DMS 273 treated with DMSO at 0.1 percent for 48 hours (cell line): ENCODE measurements around the gene GTF2H3.

Experiments used
- DNase-seq: peaks from one replicate; lab custom pipeline; 2025; lab: John Stamatoyannopoulos, UW

GTF2H3 gene

DNA sequence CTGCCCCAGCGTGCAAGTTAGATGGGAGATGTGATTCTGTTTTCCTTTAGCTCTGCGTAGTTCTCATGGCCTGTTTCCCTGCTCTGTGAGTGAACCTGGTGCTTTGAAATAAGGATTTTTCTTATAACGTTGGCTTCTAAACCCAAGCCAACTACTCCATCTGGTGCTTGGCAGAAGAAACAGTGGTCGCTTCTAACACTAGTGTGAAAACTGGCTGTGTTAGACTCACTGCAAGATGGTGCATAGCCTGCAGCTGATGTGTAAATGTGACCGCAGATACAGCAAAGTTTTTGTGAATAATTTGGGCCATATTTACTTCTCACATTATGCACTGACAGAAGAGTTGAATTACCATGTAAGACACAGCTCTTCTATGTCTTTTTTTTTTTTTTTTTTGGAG lies 12.2 kb downstream of the GTF2H3 start:
- no peak for DNase-seq

DNA sequence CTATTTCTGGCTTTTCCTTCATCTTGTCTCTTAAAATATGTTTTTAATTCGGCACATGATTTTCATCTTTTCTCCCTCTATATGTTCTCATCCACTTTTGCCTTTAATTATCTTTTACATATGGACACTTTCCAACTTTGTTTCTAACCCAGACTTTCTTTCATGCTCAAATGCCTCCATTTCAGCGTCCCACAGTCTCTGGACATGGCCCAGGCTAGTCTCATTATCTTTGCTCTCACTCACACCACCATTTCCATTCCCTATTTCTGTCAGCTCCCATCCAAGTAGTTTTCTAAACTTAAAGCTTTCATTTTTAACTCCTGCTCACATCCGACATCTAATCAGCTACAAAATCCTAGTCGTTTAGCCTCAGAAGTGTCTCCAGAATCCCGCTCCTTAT lies 14.8 kb downstream of the GTF2H3 start:
- no peak for DNase-seq

DNA sequence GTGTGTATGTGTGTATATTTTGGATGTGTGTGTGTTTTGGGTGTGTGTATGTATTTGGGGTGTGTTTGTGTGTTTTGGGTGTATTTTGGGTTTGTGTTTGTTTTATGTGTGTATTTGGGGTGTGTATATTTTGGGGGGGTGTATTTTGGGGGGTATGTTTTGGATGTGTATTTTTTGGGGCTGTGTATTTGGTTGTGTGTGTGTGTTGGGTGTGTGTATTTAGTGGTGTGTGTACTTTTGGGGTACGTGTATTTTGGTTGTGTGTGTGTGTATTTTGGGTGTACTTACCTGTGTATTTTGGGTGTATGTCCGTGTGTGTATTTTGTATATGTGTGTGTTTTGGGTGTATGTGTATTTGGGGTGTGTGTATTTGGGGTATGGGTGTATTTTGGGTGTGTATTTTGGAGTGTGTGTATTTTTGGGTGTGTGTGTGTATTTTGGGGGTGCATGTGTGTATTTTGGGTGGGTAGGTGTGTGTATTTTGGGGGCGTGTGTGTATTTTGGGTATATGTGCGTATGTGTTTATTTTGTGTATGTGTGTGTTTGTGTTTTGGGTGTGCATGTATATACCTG lies 20.6 kb downstream of the GTF2H3 start:
- DNase-seq, result no peak

DNA sequence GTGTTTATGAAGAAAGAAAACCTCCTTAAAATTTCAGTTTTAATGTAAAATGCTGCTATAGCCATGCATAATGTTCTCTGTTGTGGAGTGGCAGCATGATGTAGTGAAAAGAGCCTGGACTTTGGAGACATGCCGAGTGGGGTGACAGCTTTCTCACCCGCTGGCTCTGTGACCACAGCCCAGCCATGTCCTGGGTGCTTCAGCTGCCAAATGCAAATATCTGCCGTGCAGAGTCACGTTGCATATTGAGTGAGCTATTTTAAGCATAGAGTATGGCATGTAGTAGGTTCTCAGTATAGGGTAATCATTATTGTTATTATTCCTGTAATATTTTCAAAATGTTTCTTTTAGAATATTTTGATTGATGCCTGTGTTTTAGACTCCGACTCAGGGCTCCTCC lies 21.8 kb downstream of the GTF2H3 start:
- DNase-seq, result no peak

DNA sequence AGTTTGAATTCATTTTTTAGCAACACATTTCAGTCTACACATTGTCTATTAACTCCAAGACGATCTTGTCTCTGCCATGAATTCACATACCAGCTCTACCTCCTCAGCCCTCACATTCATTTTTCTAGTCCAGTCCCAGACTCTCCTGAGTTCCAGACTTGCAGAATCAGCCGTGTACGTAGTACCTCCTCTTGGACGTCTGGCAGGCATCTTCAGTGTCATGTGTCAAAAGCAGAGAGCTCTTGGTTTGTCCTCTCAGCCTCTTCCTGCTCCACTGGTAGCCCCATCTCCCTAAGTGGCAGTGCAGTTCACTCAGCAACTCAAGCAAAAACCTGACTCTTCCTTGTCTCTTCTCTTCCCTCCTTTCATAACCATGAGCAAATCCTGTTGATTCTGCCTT lies 22.8 kb downstream of the GTF2H3 start:
- DNase-seq, result no peak

DNA sequence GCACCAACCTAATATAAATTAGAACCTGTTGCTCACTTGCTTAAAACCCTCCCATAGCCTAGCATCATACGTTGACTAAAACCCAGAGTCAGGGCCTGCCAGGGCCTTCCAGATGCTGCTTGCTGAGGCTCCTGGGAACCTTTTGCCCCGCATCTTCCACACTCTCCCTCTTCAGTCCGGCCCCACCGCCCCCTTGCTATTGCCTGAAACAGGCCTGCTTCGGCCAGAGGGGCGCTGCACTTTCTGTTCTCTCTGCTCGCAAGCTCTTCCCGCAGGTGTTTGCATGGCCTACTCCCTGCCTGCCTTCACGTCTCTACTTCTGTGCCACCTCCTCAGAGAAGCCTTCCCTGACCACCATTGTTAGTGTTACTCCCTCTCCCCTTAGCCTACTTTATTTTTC lies 23.6 kb downstream of the GTF2H3 start:
- no peak for DNase-seq

DNA sequence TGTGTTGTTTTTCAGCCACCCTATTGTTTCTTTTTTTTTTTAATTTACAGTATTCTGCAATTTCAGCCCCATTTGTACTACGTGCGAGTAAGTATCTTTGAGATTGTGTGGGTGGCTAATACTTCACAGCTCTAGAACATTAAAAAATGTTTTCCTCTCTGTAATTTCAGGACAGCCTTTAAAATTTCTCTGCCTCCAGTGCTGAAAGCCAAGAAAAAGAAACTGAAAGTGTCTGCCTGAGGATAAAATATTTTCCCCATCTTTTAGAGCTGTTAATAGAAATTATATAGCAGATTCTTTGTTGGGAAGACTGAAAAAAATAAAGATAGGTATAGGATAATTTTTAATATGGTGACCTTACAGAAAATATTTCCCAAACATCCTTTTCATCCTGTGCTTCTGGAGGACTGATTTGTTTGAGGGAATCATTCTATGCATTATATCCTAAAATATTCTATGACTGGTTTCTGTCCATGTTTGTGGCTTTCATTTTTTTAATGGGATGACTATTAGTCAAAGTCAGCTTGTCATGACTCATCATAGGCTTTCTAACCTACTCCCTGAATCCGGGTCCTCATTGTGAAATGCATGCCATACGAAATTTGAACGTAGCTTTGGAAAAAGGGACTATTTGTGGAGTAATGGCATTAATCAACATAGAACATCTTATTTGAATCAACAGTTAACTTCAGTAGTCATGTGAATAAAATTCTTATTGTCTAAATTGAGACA lies 26.5 kb downstream of the GTF2H3 start:
- DNase-seq, result no peak

DNA sequence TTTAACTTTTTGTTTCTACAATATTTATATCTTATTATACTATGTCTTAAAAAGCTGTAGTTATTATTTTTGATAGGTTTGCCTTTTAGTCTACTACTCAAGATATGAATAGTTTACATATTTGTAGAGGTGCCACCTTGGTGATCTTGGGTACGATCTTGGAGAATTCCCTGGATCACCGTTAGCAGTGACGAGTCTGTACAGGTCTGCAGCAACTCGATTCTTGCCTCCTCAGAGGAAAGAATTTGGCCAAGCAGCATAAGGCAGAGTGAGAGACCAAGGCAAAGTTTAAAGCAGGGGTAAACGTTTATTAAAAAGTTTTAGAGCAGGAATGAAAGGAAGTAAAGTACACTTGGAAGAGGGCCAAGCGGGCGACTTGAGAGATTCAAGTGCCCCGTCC lies 34.1 kb downstream of the GTF2H3 start:
- no peak for DNase-seq

DNA sequence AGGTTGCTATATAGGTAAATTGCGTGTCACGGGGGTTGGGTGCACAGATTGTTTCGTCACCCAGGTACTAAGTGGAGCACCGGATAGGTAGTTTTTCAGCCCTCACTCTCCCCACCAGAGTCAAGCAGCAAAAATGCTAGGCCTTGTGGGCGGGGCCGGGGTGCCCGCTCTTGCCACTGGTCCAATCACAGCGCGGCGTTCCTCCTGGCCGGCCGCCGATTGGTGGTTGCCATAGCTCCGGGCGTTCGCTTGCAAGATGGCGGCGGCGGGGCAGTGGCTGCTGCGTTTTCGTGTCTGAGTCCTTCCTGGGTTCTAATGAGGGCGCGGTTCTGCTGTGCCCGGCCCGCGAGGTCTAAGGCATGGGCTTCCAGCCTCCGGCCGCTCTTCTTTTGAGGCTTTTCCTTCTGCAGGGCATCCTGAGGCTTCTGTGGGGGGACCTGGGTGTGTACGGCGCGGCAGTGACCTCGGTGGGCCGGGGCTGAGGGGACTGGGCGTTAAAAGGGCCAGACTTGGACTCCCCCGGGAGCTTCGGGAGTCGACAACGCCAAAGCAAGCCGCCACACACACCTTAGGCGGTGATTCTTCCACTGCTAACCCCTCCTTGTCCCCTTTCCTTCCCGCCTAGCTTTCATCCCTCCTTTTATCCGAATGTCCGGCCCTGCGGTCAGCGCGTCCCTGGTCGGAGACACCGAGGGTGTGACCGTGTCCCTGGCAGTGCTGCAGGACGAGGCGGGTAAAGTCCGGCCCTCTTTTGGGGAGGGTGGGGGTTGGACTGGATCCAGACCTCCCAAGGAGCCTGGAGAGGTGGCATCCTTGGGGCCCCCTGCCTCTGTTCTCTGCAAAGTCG lies 37.5 kb downstream of the GTF2H3 start, which contains the start of gene TCTN2:
TSS of gene TCTN2 (plus strand) at position 232 of the 847 bp plus-strand sequence. CDS start at position 360, 128 bp downstream.
- peak; percentile 75 for DNase-seq

DNA sequence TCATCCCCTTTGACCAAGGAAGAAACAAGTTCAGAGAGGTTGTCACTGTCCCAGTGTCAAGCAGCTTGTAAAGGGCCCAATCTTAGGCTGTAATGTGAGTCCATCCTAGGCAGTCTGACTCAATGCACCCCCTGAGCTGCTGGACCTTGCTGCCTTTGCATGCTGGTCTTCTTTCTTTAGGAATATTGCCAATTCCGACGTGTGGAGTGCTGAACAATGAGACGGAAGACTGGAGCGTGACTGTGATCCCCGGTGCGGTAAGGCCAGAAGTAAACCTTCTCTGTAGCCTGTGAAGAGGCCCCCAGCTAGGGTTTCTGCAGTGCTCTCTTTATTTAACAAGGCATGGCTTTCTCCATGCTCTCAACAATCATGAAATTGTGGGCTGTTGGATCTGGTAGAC lies 38.2 kb downstream of the GTF2H3 start:
- DNase-seq, result no peak

DNA sequence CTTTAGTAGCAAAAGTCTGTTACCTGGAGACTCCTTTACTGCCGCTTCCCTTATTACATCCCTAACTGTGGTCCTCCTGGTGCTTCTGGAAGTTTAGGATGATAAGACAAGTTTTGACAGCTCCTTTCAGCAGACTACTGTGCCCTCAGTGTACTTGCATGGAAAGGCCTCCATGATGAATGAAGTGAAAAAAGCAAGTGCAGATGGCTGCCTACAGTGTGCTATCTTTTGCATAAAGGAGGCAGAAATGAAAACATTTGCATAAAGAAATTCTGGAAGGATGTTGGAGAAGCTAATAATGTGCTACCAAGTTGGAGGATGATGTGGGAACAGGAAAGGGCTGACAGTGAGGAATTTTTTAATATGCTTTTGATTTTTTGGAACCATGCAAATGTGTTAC lies 41.8 kb downstream of the GTF2H3 start:
- DNase-seq, result no peak

DNA sequence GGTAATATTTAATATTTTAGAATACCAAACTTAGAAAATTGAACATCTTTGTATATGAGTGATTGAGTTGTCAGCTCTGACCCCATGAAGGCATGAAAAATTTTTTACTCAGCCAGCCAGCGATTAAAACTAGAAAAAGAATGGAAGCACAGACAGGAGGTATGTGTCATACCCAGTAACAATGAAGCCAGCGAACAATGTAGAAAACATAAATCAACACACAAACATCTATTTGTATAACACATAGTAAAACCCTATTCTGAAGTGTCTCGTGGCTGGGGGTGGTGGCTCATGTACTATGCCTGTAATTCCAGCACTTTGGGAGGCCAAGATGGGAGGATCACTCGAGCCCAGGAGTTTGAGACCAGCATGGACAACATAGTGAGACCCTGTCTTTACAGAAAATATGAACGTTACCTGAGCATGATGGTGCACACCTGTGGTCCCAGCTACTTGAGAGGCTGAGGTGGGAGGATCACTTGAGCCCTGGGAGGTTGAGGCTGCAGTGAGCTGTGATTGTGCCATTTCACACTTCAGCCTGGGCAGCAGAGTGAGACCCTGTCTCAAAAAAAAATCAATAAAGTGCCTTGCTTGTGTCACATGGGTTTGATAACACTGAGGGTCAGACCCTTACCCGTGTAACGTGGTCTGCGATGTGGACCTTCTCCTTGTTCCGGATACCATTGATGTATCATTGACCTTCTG lies 43.1 kb downstream of the GTF2H3 start:
- no peak for DNase-seq

DNA sequence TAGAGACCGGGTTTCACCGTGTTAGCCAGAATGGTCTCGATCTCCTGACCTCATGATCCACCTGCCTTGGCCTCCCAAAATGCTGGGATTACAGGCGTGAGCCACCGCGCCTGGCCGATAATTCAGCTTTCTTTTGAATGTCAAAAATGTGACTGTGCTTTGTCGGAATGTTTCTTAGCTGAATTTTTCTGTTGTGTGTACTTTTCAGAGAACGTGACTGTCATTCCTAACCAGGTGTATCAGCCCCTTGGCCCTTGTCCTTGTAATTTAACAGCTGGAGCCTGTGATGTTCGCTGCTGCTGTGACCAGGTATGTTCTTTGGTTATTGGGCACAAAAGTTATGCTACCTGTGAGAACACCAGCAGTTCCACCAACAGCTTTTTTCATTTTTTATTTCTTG lies 45.4 kb downstream of the GTF2H3 start:
- DNase-seq, result no peak

DNA sequence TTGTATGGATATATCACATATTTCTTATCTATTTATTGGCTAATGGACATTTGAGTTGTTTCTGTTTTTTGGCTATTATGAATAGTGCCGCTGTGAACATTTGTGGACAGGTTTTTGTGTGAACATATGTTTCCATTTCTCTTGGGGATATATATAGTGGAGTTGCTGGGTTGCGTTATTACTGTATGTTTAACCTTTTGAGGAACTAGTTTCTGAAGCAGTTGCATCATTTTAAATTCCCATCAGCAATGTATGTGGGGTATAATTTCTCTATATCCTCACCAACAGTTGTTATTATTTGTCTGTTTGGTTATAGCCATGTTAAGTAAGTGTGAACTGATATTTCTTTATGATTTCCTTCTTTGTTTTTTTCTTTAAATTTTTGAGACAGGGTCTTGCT lies 48.0 kb downstream of the GTF2H3 start:
- no peak for DNase-seq

DNA sequence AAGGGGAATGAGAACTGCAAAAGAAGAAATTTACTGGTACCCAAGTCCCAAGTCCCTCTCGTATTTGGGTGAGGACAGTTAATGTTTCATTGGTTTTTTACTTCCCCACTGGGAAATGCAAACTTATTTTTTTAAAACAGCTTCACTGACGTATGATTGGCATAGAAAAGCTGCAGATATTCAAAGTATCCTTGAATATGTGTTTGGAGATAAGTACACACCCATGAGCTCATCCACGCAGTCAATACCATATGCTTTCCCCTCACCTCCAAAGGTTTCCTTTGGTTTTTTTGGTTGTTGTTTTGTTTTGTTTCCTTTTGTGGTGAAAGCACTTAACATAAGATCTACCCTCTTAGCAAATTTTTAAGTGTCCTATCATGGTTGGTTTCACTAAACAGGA lies 50.3 kb downstream of the GTF2H3 start:
- DNase-seq, result no peak

DNA sequence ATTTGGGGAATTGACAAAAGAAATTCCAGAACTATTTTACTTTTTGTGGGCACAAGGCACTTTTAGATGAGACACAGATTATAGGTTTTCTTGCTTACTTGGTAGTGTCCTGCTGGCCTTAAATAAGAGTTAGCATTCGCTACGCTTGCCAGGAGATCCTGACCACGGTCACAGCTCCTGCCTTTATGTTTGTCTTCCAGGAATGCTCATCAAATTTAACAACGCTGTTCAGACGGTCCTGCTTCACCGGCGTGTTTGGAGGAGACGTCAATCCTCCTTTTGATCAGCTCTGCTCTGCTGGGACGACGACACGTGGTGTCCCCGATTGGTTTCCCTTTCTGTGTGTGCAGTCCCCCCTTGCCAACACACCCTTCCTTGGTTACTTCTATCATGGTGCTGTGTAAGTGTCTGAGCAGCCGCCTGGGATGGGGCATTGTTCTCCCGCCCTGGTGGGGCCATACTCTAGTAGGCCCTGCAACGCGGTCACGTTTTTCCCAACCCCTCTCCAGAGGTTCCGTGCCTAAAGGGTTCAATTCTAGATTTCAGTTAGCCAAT lies 53.1 kb downstream of the GTF2H3 start:
- no peak for DNase-seq

DNA sequence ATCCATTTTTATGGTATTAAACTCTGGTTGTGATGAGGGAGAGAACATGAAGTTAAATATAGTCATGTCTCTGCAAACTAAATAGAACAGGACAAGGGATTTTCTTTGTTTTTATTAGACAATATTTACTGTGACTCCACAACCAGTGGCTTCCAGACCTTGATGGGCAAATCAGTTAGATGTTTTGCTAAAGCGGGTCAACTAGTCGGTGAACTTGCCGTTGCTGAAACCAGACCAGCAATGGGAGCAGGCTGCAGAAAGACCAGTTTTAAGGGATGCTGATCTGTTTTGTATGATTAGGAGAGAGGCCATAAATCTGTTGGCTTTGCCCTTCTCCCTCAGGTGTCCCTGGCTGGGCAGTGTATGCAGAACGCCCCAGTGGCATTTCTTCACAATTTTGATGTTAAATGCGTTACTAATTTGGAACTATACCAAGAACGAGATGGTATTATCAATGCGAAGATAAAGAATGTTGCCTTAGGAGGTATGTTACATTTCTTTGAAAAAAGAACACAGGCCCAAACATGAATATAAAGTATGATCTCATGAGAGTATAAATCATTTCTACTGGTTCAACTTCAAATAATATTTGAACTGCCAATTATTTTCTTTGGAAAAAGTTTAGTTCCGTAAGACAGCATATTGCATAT lies 56.7 kb downstream of the GTF2H3 start:
- no peak for DNase-seq

DNA sequence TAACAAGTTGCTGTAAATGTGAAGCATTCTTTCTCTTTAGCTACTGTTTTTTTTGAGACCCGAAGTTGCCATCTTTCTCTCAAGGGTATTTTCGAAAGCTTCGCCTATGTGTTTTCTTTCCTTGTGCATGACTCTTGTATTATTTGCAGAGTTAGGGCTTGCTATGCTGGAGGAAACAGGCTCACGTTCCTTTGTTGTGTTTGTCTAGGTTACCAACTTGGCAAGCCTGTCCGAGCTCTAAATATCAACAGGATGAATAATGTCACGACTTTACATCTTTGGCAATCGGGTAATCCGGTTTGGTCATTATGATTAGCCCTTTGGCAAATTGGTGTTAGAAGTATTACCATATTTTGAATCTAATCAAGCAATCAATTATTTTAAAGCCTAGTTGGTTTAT lies 62.6 kb downstream of the GTF2H3 start:
- DNase-seq, result no peak

DNA sequence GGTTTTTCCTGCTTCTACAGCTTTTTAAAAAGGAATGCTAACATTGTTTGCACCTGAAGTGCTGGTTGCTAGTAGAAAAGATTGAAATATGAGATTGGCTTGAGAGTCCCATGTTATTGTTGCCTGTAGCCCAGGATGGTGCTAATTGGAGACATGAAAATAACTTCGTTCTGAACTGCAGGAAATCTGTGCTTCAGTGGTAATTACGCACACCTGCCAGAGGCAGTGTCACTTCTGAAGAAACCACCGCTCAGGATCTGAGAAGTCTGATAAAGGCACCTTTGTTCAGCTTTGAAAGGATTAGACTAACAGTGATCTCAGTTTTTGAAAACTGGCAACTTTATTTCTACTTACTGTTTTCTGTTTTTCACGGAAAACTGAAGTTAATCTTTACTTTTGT lies 63.0 kb downstream of the GTF2H3 start:
- no peak for DNase-seq

DNA sequence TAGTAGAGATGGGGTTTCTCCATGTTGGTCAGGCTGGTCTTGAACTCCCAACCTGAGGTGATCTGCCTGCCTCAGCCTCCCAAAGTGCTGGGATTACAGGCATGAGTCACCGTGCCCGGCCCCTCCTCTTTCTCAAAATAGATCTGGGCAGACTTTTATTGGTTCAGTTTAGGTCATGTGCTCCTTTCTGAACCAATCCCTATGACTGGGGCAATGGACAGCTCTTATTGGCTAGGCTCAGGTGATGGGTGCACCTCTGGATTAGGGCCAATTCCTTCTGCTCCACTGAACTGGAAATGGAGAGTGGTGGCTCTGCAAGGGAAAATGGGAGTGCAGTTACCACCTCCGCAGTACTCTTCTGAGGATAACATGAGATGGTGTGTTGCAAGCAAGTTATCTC lies 72.3 kb downstream of the GTF2H3 start:
- no peak for DNase-seq

DNA sequence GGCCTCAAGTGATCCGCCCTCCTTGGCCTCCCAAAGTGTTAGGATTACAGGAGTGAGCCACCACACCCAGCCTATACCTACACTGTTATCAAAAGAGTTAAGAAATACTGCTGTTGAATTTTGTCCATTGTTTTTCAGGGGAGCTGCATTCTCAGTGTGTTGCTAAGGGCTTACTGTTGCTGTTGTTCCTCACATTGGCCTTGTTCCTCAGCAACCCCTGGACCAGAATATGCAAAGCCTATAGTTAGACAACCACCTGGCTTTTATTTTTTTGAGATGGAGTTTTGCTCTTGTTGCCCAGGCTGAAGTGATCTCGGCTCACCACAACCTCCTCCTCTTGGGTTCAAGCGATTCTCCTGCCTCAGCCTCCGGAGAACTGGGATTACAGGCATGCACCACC lies 73.8 kb downstream of the GTF2H3 start:
- DNase-seq, result no peak
